Right renal cortex interstitium (tissue), 3 donors: Measurements from ENCODE around the gene HS3ST4. TPM values are rescaled to one million over a fixed set of nuclear protein-coding genes. Genes with fewer than 3 reads are reported as not detected.
"Not testable (repeated sequence)": the region's sequence is repeated elsewhere in the genome, so short reads cannot be mapped to it uniquely, and the experiment has no call there.

Experiments
- DNase-seq, 3 donors: peaks; one replicate each; pipeline ENCODE4 v3.0.0-alpha.2; 2013; ENCODE audit warnings: low read depth in 3 of 3, low spot score in 2 of 3
- polyA plus RNA-seq, 3 donors: library from polyadenylated mRNA; unstranded; fragments of 120-200 nt; gene quantifications; one replicate each; pipeline ENCODE4 v1.2.1, GENCODE V29; 2013; ENCODE audit not compliant: insufficient read length in 3 of 3

HS3ST4 gene
- polyA plus RNA-seq, 3 donors = 0.27 to 0.57 (median 0.42) TPM

DNA sequence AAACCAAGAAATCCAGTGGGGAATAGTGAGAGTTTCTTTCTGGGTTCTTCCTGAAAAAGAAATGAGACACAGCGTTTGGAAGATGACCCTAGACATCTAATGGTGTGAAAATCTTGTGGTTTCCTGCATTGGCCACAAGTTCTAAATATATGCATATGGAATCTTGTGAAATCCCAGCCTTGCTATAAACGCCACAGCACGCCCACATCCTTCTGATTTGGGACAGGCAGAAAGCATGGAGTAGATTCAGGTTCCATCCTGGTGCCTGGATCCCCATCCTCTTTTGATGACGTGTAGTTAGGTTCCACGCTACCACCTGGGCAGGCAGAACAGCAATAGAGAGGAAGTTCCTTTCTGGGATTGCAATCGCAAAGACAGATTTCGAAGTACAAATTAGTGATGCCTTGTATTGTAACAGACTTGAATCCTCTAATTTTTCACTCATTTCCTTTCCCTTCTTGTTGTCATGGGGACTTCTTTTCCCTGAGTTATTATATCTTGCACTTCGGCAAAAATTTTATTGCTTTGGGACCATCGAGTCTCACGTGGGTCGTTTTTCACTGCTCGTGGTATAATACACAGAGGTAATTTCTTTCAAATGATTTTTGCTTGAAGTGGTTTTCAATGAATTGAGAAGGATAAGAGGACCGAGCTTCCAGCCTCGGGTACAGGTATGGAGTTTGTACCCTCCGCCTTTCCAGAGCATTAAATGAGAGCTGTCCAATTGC is 37.6 kb downstream of the HS3ST4 start:
- no peak for DNase-seq

DNA sequence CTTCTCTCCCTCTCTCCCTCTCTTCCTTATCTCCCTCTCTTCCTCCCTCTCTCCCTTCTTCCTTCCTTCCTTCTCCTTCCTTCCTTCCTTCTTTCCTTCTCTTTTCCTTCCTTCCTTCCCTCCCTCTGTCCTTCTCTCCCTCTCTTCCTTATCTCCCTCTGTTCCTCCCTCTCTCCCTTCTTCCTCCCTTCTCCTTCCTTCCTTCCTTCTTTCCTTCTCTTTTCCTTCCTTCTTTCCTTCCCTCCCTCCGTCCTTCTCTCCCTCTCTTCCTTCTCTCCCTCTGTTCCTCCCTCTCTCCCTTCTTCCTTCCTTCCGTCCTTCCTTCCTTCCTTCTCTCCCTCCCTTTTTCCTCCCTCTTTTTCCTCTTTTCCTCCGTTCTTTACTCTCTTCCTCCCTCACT is 38.6 kb downstream of the HS3ST4 start:
- no peak for DNase-seq

GRCh38 chr16:25734430-25735385 is 42.9 kb downstream of the HS3ST4 start:
- no peak for DNase-seq

GRCh38 chr16:25735645-25736044 is 43.9 kb downstream of the HS3ST4 start:
- DNase-seq = no peak

DNA sequence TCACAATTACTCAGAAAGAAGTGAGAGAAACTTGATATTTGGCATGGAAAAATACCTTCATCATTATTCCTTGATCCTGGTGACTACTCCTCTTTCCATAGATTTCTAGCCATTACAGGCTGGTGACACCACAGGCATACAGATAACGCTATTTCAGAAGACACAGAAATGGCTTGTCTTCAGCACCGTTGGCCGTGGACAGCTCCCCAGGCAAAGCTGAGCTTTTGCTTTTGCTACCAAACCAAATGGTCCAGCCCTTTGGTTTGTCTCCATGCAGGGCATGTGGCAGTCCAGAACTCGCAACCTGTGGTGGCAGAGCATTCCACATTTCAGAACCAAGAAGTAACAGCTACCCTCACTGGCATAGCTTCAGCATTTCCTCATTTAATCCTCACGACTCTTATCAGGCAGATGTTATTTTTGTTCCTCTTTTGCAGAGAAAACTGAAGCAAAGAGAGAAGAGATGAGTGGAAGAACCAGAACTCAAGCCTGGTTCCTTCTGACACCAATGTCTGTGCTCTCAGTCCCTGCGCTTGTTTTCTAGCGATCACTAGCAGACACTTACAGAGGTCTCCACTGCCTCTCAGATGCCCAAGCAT is 55.5 kb downstream of the HS3ST4 start:
- DNase-seq = peak in 2 of 3 donors; percentile 4 to 39

DNA sequence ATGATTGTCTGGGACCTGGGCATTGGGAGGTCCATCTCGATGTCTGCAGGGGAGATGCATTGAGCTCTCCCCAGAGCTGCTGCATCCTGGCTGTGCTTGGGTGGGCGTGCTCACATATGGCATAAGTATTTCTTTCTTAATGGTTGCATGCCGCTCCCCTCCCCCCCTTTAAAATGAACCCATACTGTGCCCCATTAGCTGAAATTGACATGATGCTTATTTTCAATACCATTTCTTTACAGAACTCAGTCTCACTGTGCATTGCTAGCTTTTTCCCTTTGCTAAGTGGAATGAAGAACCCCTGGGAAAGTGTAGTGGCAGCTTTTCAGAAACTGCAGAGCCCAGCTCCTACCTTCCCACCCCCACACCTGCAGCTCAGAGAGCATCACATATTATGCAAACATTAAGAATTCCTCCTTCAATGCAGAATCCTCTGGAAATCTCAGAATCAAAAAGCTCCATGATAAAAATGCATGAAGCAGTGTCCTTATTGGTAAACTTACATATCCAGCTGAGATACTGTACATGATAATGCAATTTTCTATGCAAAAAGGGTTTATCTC is 56.4 kb downstream of the HS3ST4 start:
- DNase-seq = no peak

GRCh38 chr16:25750488-25751216 is 58.9 kb downstream of the HS3ST4 start:
- no peak for DNase-seq

- no peak for DNase-seq
Observed at GRCh38 chr16:25751230-25751835, 59.6 kb downstream of the HS3ST4 start.

DNA sequence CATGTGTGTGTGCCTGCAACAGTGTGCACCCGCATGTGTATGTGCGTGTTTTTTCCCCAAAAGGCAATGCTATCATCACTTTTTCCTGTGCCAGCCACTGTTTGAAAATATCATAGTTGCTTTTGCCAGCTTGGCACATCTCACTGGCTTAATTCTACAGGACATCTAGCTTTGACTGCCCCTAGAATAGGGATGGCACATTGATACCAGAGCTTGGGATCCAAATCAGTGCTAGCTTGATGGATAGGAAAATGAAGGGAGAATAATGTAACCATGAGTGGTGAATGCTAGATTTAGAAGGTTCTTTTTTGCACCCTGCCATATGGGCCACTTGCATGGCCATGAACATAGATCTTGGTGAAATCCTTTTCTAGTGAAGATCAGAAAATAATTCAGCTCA is 72.7 kb downstream of the HS3ST4 start:
- DNase-seq = no peak

DNA sequence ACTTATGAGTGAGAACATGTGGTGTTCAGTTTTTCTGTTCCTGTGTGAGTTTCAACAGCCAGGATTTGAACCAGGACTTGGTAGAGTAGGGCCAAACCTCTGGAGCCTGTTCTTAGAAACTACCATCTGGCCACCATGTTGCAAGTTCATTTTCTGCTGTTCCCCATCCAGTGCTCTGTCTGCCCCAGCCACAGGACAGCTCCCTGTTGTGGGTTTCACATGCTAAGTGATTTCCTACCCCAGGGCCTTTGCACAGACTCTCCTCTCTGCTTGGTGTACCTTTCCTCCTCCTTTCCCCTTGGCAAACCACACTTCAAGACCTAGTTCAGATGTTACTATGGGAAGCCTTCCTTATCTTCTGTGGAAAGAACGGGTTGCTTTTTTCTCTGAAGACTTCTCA is 79.5 kb downstream of the HS3ST4 start:
- DNase-seq = no peak

DNA sequence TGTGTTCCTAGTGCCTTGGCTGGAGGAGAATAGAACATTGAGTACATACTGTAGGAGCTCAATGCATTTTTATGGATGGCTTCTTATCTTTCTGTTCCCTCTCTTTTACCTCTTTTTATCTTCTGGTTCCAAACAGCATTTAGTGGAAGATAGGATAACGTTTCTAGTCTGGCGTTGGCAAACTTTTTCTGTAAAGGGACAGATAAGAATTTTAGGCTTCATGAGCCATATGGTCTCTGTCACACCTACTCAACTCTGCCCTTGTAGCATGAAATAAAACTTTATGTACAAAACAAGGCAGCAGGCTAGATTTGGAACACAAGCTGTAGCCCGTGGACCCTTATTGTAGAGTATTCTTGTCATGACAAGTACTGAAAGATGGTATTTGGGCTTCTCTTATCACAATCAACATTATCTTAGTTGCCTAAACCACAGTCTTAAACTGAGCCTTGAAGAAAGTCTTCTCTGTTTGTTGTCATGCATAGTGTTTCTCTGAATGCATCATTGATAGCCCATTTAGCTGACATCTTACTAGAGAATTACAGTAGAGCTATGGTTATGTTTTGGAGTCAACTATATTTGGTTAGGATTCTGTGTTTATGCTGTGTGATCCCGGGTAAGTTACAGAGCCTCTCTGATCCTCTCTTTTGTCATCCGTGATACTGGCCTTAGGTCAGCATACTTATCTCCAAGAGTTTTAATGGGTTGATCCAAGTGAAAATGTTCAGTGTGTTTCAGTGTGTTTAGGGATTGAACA is 80.2 kb downstream of the HS3ST4 start:
- DNase-seq = no peak

DNA sequence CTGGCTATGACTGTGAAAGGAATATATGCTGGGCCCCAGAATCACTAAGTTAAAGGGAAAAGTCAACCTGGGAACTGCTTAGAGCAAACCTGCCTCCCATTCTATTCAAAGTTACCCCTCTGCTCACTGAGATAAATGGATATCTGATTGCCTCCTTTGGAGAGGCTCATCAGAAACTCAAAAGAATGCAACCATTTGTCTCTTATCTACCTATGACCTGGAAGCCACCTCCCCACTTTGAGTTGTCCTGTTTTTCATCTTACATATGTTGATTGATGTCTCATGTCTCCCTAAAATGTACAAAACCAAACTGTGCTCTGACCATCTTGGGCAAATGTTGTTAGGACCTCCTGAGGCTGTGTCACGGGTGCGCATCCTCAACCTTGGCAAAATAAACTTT is 84.5 kb downstream of the HS3ST4 start:
- DNase-seq = not testable (repeated sequence)

- DNase-seq = no peak
Observed at GRCh38 chr16:25783226-25783625, 91.5 kb downstream of the HS3ST4 start.

DNA sequence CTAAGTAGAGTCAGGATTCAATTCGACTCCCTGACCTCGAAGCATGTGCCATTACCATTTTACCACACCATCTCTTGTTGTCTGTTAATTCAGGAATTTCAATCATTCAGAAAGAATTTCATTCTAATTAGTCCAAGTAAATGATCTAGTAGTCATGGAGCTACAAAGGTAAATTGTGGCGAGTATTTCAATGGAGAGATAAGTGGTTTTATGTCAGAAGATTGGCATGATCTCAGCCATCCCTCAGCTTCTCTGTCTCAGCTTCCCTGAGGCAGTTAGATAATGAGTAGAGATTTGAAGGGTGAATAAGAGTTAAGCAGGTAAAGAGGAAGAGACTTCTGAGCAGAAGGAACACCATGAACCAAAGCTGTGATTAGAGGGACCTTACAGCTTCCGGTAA is 93.6 kb downstream of the HS3ST4 start:
- no peak for DNase-seq

DNA sequence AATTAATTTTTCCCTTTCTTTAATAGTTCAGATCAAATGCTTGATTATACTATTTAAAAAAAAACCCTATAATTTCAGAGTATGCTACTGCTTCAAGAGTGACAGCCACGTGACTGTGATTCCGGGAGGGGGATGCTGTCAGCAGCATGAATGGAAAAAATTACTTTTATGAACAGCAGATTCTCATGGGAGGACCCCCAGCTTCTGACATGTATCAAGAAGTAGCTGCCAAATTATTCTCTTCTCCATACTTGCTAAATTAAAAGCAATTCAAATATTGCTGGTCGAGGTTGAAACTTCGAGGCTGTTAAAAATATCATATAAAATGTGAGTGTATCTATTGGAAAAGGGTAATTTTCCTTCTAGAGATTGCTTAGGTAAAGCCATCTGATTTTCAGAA is 95.0 kb downstream of the HS3ST4 start:
- no peak for DNase-seq

DNA sequence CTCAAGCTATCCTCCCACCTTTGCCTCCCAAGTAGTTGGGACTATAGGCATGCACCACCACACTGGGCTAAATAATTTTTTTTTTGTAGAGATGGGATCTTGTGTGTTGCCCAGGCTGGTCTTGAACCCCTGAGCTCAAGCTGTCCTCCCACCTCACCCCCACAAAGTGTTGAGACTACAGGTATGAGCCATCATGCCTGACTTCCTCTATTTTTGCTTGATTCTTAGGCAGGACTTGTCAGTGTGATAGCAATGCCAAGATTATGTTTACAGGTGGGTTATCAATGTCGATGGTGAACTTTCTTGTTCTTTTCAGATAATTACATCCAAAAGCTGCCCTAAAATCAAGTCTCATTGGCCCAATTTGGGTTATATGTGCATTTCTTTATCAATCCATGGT is 96.9 kb downstream of the HS3ST4 start:
- no peak for DNase-seq

DNA sequence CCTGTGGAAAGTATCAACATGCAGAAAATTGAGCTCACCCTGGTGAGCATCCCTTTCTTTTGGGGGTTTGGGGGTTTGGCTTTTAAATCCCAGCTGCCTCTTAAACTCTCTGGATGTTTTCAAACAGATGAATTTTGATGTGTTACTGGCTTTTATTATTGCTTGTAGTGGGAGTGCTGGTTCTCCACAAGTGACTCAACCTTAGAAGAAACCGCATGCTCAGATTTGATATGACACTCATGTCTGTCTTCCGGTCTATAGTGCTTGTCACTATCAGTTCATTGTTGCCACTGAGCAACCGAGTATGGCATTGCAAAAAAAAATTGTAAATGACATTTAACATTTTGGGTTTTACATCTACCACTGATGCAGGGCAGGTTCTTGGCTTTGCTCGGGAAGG is 104.5 kb downstream of the HS3ST4 start:
- DNase-seq = no peak

GRCh38 chr16:25798065-25798464 is 106.3 kb downstream of the HS3ST4 start:
- no peak for DNase-seq

GRCh38 chr16:25799816-25800215 is 108.1 kb downstream of the HS3ST4 start:
- no peak for DNase-seq
